ENCODE data around the gene SVOPL. TPM values are rescaled to one million over a fixed set of nuclear protein-coding genes. Genes with fewer than 3 reads are reported as not detected.

SVOPL gene
- total RNA-seq, 2 donors from 2014 or later, result not detected

DNA sequence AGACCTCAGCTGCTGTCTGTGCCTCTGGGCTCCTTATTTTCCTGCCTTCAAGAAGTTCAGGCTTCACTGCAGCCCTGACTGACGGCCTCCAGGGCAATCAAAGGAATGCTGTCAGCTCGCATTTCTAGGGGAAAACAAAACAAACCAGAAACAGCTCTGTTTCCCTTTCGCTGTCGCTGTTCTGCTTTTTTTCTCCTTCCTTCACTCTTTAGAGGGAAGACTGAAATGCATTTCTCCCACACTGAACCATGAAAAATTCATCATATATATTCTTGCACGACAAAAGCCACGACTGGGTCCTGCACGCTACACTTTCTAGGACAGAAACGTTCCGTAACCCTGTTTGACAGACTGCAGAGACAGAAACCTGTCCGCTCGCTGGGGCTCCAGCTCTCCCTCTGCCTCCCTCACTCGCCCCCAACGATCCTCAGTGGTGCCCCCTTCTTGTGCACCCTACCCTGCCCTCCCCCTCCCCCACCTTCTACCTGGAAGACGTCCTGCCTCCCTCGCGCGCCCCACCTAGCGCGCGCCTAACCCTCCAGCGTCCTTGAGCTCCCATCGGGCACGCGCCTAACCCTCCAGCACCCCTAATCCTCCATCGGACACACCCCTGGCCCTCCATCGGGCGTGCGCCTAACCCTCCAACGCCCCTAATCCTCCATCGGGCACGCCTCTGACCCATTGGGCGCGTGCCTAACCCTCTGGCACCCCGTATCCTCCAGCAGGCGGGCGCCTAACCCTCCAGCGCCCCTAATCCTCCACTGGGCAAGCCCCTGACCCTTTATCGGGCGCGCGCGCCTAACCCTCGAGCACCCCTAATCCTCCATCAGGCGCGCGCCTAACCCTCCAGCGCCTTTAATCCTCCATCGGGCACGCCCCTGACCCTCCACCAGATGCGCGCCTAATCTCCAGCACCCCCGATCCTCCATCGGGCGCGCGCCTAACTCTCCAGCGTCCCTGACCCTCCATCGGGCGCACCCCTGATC is 37.1 kb downstream of the SVOPL start:
- Mint-ChIP-seq H3K4me1 (ENCODE audit: low read depth in 2 of 2) (peaks cover 2 to 10% of the 10 kb centered on the region in 2 donors), H3K27ac (no peak overlapping the region)

GRCh38 chr7:138662991-138663320 is 38.2 kb downstream of the SVOPL start:
- no peak for ATAC-seq
- H3K27me3 Mint-ChIP-seq, result peaks cover 28 to 46% of the 10 kb centered on the region in 2 donors
- no peak overlapping the region for H3K27ac Mint-ChIP-seq
- no peaks in the 10 kb centered on the region for H3K9me3 Mint-ChIP-seq
- H3K4me3 Mint-ChIP-seq, result no peak overlapping the region
- no peaks in the 10 kb centered on the region for H3K36me3 Mint-ChIP-seq
- no peak for DNase-seq (ENCODE audit: low spot score)
- peaks cover 2 to 7% of the 10 kb centered on the region in 2 donors for H3K4me1 Mint-ChIP-seq (ENCODE audit: low read depth in 2 of 2)

More for the DNA sequence above, 37.1 kb downstream of the SVOPL start:
- ATAC-seq (no peak), DNase-seq (ENCODE audit: low spot score) (no peak)
- no peak overlapping the region for H3K4me3 Mint-ChIP-seq
- no peaks in the 10 kb centered on the region for H3K9me3 Mint-ChIP-seq
- no peaks in the 10 kb centered on the region for H3K36me3 Mint-ChIP-seq
- H3K27me3 Mint-ChIP-seq, result peaks cover 30 to 51% of the 10 kb centered on the region in 2 donors

DNA sequence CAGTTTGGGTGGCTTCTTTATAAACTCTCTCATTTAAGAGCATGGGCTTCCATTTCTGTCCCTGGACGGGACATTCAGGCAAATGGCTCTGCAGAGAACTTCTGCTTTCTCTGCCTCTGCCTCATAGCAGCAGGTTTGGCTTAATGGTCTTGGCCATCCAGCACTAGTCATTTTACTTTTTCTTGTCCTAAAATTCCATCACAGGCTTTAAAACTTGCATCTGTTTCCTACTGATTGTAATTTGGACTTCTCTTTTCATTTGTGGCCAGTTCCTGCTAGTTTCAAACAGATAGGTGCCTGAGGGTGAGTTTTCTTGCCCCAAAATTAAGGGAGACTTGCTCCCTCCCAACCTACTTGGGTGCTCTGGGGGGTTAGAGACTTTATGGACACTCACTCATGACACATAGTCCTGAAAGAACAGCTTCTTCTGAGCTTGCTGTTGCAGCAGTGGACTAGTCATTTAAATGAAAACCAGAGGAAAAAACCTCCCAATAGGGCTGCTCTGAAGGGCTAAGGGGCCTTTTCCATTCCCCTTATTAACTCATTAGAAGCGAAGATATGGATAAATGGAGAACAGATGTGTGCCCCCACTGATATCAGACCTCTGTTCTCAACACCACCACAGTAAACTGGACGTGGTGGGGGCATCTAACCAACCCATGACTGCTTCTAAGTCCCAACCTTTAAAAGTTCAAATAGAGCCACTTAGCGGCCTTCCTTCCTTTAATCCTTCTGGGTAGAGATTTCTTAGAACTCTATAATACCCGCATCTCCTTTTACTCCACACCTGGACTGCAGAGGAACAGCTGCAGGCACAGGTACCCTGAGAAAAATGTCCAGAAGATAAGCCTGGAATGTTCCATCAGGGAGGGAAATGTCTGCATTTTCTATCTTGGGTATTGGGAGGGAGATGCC is 38.8 kb downstream of the SVOPL start:
- ATAC-seq, result no peak
- no peaks in the 10 kb centered on the region for H3K9me3 Mint-ChIP-seq

DNA sequence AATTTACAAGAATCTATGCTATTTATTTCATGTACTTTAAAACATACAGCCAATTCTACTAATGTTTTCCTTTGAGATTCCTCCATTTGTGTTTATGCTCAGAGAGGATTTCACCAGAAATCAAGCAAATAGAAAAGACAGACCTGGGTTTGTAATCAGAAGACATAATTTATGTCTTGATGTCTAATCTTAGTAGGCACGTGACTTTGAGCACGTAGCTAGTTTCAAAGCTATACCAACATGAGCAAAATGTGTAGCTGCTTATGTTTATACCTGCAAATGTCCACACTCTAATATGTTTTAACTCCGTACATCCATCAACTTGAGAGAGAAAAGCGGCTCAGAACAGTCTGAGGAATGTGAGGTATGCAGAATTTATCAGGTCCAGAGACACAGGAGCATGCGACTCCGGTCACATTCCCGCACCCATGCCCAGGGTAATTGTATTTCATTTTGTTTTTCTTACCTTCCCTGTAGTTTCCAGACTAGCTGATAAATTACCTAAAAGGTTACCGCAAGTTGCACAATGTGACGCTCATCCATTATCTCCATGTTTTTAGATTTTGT is 40.0 kb downstream of the SVOPL start:
- Mint-ChIP-seq H3K27ac (no peak overlapping the region), H3K4me1 (ENCODE audit: low read depth in 2 of 2) (peaks cover 0 to 2% of the 10 kb centered on the region in 2 donors), H3K36me3 (no peaks in the 10 kb centered on the region), H3K4me3 (no peak overlapping the region), H3K9me3 (no peaks in the 10 kb centered on the region), H3K27me3 (peaks cover 17 to 30% of the 10 kb centered on the region in 2 donors)
- DNase-seq (ENCODE audit: low spot score), result no peak
- no peak for ATAC-seq

More for the DNA sequence above, 38.8 kb downstream of the SVOPL start:
- no peak overlapping the region for H3K4me3 Mint-ChIP-seq
- DNase-seq (ENCODE audit: low spot score), result no peak
- H3K27me3 Mint-ChIP-seq, result peaks cover 23 to 40% of the 10 kb centered on the region in 2 donors
- H3K36me3 Mint-ChIP-seq, result no peaks in the 10 kb centered on the region
- no peak overlapping the region for H3K27ac Mint-ChIP-seq
- H3K4me1 Mint-ChIP-seq (ENCODE audit: low read depth in 2 of 2), result peaks cover 1 to 2% of the 10 kb centered on the region in 2 donors

- DNase-seq (ENCODE audit: low spot score) (no peak), ATAC-seq (no peak)
- Mint-ChIP-seq H3K36me3 (no peaks in the 10 kb centered on the region), H3K4me3 (no peak overlapping the region), H3K27me3 (peaks cover 10 to 23% of the 10 kb centered on the region in 2 donors), H3K9me3 (no peaks in the 10 kb centered on the region), H3K4me1 (ENCODE audit: low read depth in 2 of 2) (no peaks in the 10 kb centered on the region), H3K27ac (no peak overlapping the region)
These were observed 42.3 kb downstream of the SVOPL start for GRCh38 chr7:138658889-138659288.

- no peaks in the 10 kb centered on the region for H3K36me3 Mint-ChIP-seq
- ATAC-seq, result no peak
- DNase-seq (ENCODE audit: low spot score), result no peak
- H3K4me1 Mint-ChIP-seq (ENCODE audit: low read depth in 2 of 2), result no peaks in the 10 kb centered on the region
- no peak overlapping the region for H3K27ac Mint-ChIP-seq
- no peak overlapping the region for H3K4me3 Mint-ChIP-seq
- H3K9me3 Mint-ChIP-seq, result no peaks in the 10 kb centered on the region
- H3K27me3 Mint-ChIP-seq, result peaks cover 8 to 22% of the 10 kb centered on the region in 2 donors
These were observed 43.2 kb downstream of the SVOPL start for GRCh38 chr7:138657854-138658386.

GRCh38 chr7:138656952-138657351 is 44.2 kb downstream of the SVOPL start:
- no peak for ATAC-seq
- no peak overlapping the region for H3K4me3 Mint-ChIP-seq
- peaks cover 6 to 14% of the 10 kb centered on the region in 2 donors for H3K27me3 Mint-ChIP-seq
- H3K9me3 Mint-ChIP-seq, result no peaks in the 10 kb centered on the region
- no peaks in the 10 kb centered on the region for H3K36me3 Mint-ChIP-seq
- H3K27ac Mint-ChIP-seq, result no peak overlapping the region
- no peaks in the 10 kb centered on the region for H3K4me1 Mint-ChIP-seq (ENCODE audit: low read depth in 2 of 2)
- DNase-seq (ENCODE audit: low spot score), result no peak

DNA sequence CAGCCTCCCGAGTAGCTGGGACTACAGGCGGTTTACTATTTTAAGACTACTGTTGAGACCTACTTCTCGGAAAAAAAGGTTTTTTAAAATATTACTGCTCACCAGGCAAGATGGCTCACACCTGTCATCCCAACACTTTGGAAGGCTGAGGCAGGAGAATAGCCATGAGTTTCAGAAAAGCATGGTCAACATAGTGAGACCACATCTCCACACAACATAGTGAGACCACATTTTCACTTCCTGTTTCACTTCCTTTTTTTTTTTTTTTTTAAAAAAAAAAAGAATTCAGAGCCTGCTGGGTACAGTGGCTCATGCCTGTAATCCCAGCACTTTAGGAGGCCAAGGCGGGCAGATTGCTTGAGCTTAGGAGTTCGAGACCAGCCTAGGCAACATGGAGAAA is 46.5 kb downstream of the SVOPL start:
- DNase-seq (ENCODE audit: low spot score), result no peak
- Mint-ChIP-seq H3K9me3 (no peaks in the 10 kb centered on the region), H3K27ac (no peak overlapping the region), H3K4me1 (ENCODE audit: low read depth in 2 of 2) (no peaks in the 10 kb centered on the region), H3K27me3 (peaks cover 0 to 3% of the 10 kb centered on the region in 2 donors), H3K36me3 (no peaks in the 10 kb centered on the region), H3K4me3 (no peak overlapping the region)
- ATAC-seq, result no peak

DNA sequence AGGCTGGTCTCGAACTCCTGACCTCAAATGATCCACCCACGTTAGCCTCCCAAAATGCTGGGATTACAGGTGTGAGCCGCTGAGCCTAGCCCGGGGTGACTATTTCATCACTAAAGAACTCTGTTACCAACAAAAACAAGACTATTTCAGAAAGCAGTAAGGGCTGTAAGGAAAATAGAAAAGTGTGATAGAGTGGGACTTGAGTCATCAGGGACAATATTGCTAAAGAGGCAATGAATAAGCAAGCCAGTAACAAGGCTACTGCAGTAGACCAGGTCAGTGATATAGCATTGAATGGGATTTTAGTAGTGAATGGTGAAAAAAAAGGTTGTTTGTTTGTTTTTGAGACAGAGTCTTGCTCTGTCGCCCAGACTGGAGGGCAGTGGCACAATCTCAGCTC is 51.7 kb downstream of the SVOPL start:
- DNase-seq (ENCODE audit: low spot score), result no peak
- no peak overlapping the region for H3K27ac Mint-ChIP-seq
- H3K36me3 Mint-ChIP-seq, result no peaks in the 10 kb centered on the region
- no peaks in the 10 kb centered on the region for H3K9me3 Mint-ChIP-seq
- no peaks in the 10 kb centered on the region for H3K4me1 Mint-ChIP-seq (ENCODE audit: low read depth in 2 of 2)
- ATAC-seq, result no peak
- H3K4me3 Mint-ChIP-seq, result no peak overlapping the region
- H3K27me3 Mint-ChIP-seq, result no peaks in the 10 kb centered on the region

GRCh38 chr7:138645284-138645683 is 55.9 kb downstream of the SVOPL start:
- Mint-ChIP-seq H3K27me3 (no peaks in the 10 kb centered on the region), H3K36me3 (no peaks in the 10 kb centered on the region), H3K4me3 (no peak overlapping the region), H3K9me3 (no peaks in the 10 kb centered on the region), H3K4me1 (ENCODE audit: low read depth in 2 of 2) (no peaks in the 10 kb centered on the region), H3K27ac (no peak overlapping the region)
- ATAC-seq (no peak), DNase-seq (ENCODE audit: low spot score) (no peak)

- Mint-ChIP-seq H3K4me1 (ENCODE audit: low read depth in 2 of 2) (no peaks in the 10 kb centered on the region), H3K4me3 (no peak overlapping the region), H3K9me3 (no peaks in the 10 kb centered on the region), H3K27ac (no peak overlapping the region), H3K27me3 (peaks cover 6 to 12% of the 10 kb centered on the region in 2 donors), H3K36me3 (no peaks in the 10 kb centered on the region)
- no peak for DNase-seq (ENCODE audit: low spot score)
- no peak for ATAC-seq
These were observed 68.1 kb downstream of the SVOPL start for GRCh38 chr7:138632826-138633602.

- no peaks in the 10 kb centered on the region for H3K36me3 Mint-ChIP-seq
- no peaks in the 10 kb centered on the region for H3K9me3 Mint-ChIP-seq
- ATAC-seq (no peak), DNase-seq (ENCODE audit: low spot score) (no peak)
- H3K4me1 Mint-ChIP-seq (ENCODE audit: low read depth in 2 of 2), result no peaks in the 10 kb centered on the region
- H3K4me3 Mint-ChIP-seq, result no peak overlapping the region
- no peak overlapping the region for H3K27ac Mint-ChIP-seq
- peaks cover 9 to 15% of the 10 kb centered on the region in 2 donors for H3K27me3 Mint-ChIP-seq
These were observed 68.8 kb downstream of the SVOPL start for GRCh38 chr7:138632384-138632783.
